GM12801 (cell line): Measurements from ENCODE around the gene CLEC1A.

Experiments used
- CTCF ChIP-seq: IDR thresholded peaks from one replicate; pipeline ENCODE4 v1.5.1; 2011; ENCODE audit warnings: control low read depth; ENCODE audit not compliant: insufficient read length; ENCODE audit errors: extremely low read depth

Gene CLEC1A

GRCh38 chr12:10115890-10116289, 17.1 kb upstream of the CLEC1A start:
- TF ChIP-seq CTCF, result no peak

- no peak for TF ChIP-seq CTCF
Observed at GRCh38 chr12:10115311-10115710, 16.5 kb upstream of the CLEC1A start.

GRCh38 chr12:10113920-10114319, 15.1 kb upstream of the CLEC1A start:
- no peak for TF ChIP-seq CTCF

GRCh38 chr12:10113075-10113474, 14.3 kb upstream of the CLEC1A start:
- TF ChIP-seq CTCF, result no peak

GRCh38 chr12:10111451-10111850, 12.7 kb upstream of the CLEC1A start:
- no peak for TF ChIP-seq CTCF

- TF ChIP-seq CTCF, result no peak
Observed at GRCh38 chr12:10110256-10110844, 11.6 kb upstream of the CLEC1A start.

GRCh38 chr12:10102322-10102721, 3.5 kb upstream of the CLEC1A start:
- no peak for TF ChIP-seq CTCF
